Nephron (organoid): ENCODE results near the gene ATXN7.

Experiments
- H3K27ac Mint-ChIP-seq, 3 experiments: 2 replicates each; pipeline ENCODE4 v1.8.0; 2020; ENCODE audit warnings: mixed read lengths in 3 of 3, mild to moderate bottlenecking in 2 of 3, moderate library complexity in 1 of 3
- H3K27me3 Mint-ChIP-seq: 2 replicates; pipeline ENCODE4 v1.8.0; 2021; ENCODE audit warnings: low read depth, mild to moderate bottlenecking, moderate library complexity, mixed read lengths
- H3K36me3 Mint-ChIP-seq: 2 replicates; pipeline ENCODE4 v1.8.0; 2020; ENCODE audit warnings: low read depth, mixed read lengths
- H3K4me1 Mint-ChIP-seq: 2 replicates; pipeline ENCODE4 v1.8.0; 2020; ENCODE audit warnings: mixed read lengths
- H3K4me3 Mint-ChIP-seq, 3 experiments: 2 replicates each; pipeline ENCODE4 v1.8.0; 2020; ENCODE audit warnings: mild to moderate bottlenecking in 3 of 3, mixed read lengths in 3 of 3, moderate library complexity in 2 of 3
- H3K9me3 Mint-ChIP-seq: 2 replicates; pipeline ENCODE4 v1.8.0; 2020; ENCODE audit warnings: mixed read lengths
- TF ChIP-seq, protein P1 (sequence below), 3 experiments: fragments of 200-600 bp; sonication (generic); IDR thresholded peaks; one replicate each; pipeline ENCODE4 v1.5.0; 2021; ENCODE audit warnings: antibody characterized with exemption in 3 of 3; ENCODE audit not compliant: unreplicated experiment in 3 of 3

Gene ATXN7

DNA sequence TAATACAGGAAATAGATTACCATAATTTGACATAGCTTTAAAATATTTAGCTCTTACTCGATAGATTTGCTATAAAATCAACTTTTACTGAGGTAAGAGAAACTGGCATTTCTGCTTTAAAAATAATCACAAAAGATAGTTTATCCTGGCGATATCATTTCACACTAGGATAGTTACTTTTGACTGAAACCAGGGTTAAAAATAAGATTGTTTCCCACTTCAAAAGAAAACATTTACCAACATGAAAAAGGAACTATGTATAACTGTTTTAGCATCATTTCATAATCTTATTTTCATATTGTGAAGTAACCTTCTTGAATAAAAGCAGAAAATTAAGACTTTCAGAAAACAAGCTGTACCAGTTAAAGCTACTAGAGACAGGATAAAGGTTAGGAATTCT is 144.3 kb downstream of the ATXN7 start:
- Mint-ChIP-seq H3K27me3 (no peaks in the 10 kb centered on the region), H3K4me1 (peaks cover 16% of the 10 kb centered on the region), H3K9me3 (no peaks in the 10 kb centered on the region), H3K27ac (peak overlapping the region in 2 of 3 experiments; percentile 6 to 63), H3K4me3 (no peak overlapping the region), H3K36me3 (peaks cover 47% of the 10 kb centered on the region)
- TF ChIP-seq, protein P1, sequence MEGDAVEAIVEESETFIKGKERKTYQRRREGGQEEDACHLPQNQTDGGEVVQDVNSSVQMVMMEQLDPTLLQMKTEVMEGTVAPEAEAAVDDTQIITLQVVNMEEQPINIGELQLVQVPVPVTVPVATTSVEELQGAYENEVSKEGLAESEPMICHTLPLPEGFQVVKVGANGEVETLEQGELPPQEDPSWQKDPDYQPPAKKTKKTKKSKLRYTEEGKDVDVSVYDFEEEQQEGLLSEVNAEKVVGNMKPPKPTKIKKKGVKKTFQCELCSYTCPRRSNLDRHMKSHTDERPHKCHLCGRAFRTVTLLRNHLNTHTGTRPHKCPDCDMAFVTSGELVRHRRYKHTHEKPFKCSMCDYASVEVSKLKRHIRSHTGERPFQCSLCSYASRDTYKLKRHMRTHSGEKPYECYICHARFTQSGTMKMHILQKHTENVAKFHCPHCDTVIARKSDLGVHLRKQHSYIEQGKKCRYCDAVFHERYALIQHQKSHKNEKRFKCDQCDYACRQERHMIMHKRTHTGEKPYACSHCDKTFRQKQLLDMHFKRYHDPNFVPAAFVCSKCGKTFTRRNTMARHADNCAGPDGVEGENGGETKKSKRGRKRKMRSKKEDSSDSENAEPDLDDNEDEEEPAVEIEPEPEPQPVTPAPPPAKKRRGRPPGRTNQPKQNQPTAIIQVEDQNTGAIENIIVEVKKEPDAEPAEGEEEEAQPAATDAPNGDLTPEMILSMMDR (IDR thresholded peaks at IDR 0.05; ENCODE audit: unreplicated experiment in 3 of 3): no peak

DNA sequence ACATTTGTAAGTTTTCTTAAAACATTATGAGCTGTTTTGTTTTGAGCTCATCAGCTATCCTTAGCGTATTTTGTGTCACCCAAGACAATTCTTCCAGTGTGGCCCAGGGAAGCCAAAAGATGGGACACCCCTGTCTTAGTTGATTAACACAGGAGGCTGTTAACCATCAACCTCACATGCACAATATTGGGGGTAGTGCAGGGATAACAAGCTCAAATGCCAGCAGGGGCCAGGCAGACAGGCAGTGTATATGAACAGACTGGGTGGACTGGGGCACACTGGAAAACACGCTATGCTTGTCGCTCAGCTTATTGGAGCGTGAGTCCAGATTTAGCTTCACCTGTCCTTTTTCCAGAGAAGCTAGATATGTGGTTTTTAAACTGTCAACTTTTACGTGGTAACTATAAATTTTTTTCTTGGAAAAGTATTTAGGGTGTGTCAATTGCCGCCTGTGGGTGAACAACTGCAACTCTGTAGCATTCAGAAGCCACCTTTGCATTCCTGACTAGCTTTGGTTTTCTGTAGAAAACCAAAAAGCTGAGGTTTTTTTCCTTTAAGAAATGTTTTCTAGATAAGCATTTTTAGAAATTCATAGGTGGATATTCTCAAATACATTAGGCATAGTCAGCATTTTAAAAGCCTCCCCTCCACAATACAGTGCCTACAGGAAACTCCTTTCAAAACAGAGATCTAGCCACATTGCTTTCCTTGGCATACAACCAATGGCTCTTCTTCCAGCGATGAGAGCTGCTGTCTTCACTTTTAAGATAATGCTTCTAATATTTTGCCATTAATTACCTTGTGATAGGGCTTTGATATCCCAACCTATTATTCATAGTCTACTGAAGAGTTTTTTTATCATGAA is 145.1 kb downstream of the ATXN7 start:
- no peaks in the 10 kb centered on the region for H3K9me3 Mint-ChIP-seq
- TF ChIP-seq, protein P1 (IDR thresholded peaks at IDR 0.05; ENCODE audit: unreplicated experiment in 3 of 3): no peak
- no peaks in the 10 kb centered on the region for H3K27me3 Mint-ChIP-seq
- H3K4me1 Mint-ChIP-seq: peaks cover 16% of the 10 kb centered on the region
- peak overlapping the region; percentile 6 to 85 (median 63) for H3K27ac Mint-ChIP-seq
- H3K4me3 Mint-ChIP-seq: no peak overlapping the region
- peaks cover 50% of the 10 kb centered on the region for H3K36me3 Mint-ChIP-seq

DNA sequence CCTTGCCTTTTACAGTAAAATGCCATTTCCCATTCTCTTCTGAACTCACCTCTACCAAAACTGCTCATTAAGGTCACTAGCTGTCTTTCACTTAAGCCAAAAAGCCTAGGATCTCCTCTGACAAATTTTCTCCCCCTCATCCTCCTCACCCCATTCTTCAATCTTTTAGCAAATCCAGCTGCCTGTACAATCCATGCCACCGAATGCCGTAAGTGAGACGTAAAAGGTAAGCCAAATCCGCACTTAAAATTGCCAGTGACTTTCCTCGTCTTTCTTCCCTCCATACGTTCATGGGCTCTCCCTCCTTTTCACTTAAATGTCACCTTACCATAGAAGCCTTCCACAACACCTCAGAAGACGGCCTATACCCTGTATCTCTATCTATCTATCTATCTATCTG is 145.9 kb downstream of the ATXN7 start:
- TF ChIP-seq, protein P1 (IDR thresholded peaks at IDR 0.05; ENCODE audit: unreplicated experiment in 3 of 3): no peak
- Mint-ChIP-seq H3K27ac (peak overlapping the region; percentile 6 to 63 (median 50)), H3K4me3 (no peak overlapping the region)

DNA sequence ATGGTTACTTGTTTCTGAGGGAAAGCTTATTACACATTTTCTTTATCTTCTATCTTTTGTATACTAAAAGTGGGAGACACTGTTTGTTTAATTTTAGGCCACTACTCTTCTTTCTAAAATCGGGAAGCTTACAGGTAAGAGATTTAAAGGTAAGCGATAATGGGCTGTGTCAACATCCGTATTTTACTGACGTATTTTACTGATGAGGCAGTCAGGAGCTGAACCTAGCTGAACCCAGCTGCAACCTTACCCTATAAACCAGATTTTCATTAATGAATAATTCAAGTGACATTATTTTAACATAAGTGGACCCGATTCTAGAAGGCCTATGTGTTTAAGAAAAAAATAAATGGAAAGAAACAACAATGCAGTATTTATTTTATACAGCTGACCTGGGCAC is 146.5 kb downstream of the ATXN7 start:
- Mint-ChIP-seq H3K27ac (peak overlapping the region in 1 of 3 experiments; percentile 63), H3K9me3 (no peaks in the 10 kb centered on the region), H3K36me3 (peaks cover 64% of the 10 kb centered on the region), H3K27me3 (no peaks in the 10 kb centered on the region), H3K4me1 (peaks cover 16% of the 10 kb centered on the region), H3K4me3 (no peak overlapping the region)
- TF ChIP-seq, protein P1 (IDR thresholded peaks at IDR 0.05; ENCODE audit: unreplicated experiment in 3 of 3): no peak

More for the DNA sequence above, 145.9 kb downstream of the ATXN7 start:
- H3K9me3 Mint-ChIP-seq: no peaks in the 10 kb centered on the region
- H3K36me3 Mint-ChIP-seq: peaks cover 57% of the 10 kb centered on the region
- H3K4me1 Mint-ChIP-seq: peaks cover 16% of the 10 kb centered on the region
- H3K27me3 Mint-ChIP-seq: no peaks in the 10 kb centered on the region

DNA sequence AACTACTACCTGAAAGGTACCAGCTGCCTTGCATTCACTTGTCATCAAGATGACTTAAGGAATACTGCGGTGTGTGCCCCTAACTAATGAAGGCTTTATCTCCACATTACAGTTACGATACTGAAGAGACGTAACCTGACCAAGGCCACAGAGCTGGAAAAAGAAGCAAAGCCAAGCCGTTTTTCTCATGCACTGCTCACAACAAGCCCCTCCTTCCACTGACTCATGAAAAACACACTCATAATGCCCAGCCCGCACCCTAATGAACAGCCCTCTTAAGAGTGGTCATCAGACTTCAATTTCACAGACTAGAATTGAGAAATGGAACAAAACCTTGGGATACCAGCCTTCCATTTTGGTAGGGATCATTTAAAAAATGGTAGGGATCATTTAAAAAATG is 148.0 kb downstream of the ATXN7 start:
- Mint-ChIP-seq H3K4me3 (no peak overlapping the region), H3K27me3 (no peaks in the 10 kb centered on the region), H3K27ac (peak overlapping the region in 1 of 3 experiments; percentile 47), H3K36me3 (peaks cover 72% of the 10 kb centered on the region), H3K9me3 (no peaks in the 10 kb centered on the region), H3K4me1 (peaks cover 16% of the 10 kb centered on the region)
- TF ChIP-seq, protein P1 (IDR thresholded peaks at IDR 0.05; ENCODE audit: unreplicated experiment in 3 of 3): no peak
